Measurements from ENCODE around the gene PTPRB. TPM values are rescaled to one million over a fixed set of nuclear protein-coding genes. Genes with fewer than 3 reads are reported as not detected.

PTPRB gene
- total and polyA plus RNA-seq, 2 of the 4 experiments (the other 2 are of a cell fraction): 4.1 to 6.5 TPM

DNA sequence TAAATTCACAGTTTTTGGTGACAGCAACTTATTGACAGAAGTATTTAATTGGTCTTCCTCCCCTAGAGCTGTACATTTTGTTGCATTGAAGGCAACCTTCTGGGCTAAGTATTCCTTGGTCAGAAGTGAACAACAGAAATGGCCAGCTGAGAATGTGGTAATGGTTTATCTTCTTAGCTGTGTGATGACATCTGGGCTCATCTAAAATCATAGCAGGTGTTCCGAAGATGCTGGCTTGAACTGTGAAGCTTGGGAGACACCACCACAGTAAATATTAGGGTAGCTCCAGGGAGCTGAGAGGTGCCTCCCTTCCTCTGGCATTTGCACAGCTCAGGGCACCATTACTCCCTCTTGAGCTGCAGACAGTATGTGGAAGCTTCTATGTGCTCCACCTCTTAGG lies 3.7 kb upstream of the PTPRB start:
- Histone ChIP-seq H4K8ac (ENCODE audit: low read depth in 2 of 2, low read length in 2 of 2) (no peak overlapping the region), H2BK15ac (ENCODE audit: low read depth, low read length) (no peak overlapping the region), H2BK120ac (ENCODE audit: low read depth, low read length) (no peak overlapping the region), H3K56ac (ENCODE audit: extremely low read depth, insufficient read depth, low read length) (no peak overlapping the region), H3K27ac (ENCODE audit: insufficient read depth, low read length) (no peak overlapping the region), H2AFZ (replicated peaks; ENCODE audit: low read length, poor library complexity) (no peak overlapping the region), H3K4ac (ENCODE audit: low read depth, low read length) (no peak overlapping the region), H3K18ac (ENCODE audit: low read depth, low read length) (no peak overlapping the region), H2BK5ac (ENCODE audit: low read depth, low read length, poor library complexity, severe bottlenecking) (no peak overlapping the region), H3K14ac (replicated peaks; ENCODE audit: low read depth, low read length) (no peak overlapping the region; the same call in 1 of the 2 replicates), H3K27me3 (ENCODE audit: control insufficient read depth, insufficient read depth, low read length) (no peaks in the 10 kb centered on the region), H3K9me3 (ENCODE audit: control insufficient read depth, insufficient read depth, low read length) (no peaks in the 10 kb centered on the region), H3K9ac (ENCODE audit: low read depth, low read length) (no peak overlapping the region), H3K4me1 (ENCODE audit: control insufficient read depth, insufficient read depth, low read length) (no peaks in the 10 kb centered on the region; the same call in 1 of the 2 replicates), H4K91ac (ENCODE audit: insufficient read depth, low read depth, low read length) (no peak overlapping the region), H3K4me3 (ENCODE audit: insufficient read depth, low read depth, low read length) (no peak overlapping the region), H2BK20ac (ENCODE audit: low read depth, low read length) (no peak overlapping the region), H2AK5ac (ENCODE audit: low read depth, low read length) (no peak overlapping the region), H2AK9ac (replicated peaks; ENCODE audit: low read depth, low read length, poor library complexity) (no peak overlapping the region), H3K79me1 (ENCODE audit: low read depth in 1 of 2, low read length in 2 of 2) (no peaks in the 10 kb centered on the region), H4K20me1 (ENCODE audit: insufficient read depth, low read length) (no peaks in the 10 kb centered on the region), H3K36me3 (ENCODE audit: control insufficient read depth, insufficient read depth, low read length) (no peaks in the 10 kb centered on the region), H3K9me1 (ENCODE audit: insufficient read depth, low read length) (no peaks in the 10 kb centered on the region), H3K23ac (ENCODE audit: low read depth, low read length) (no peak overlapping the region), H3K4me2 (ENCODE audit: low read depth, low read length) (no peak overlapping the region), H4K5ac (ENCODE audit: low read depth, low read length) (no peak overlapping the region)
- ATAC-seq (ENCODE audit: low read depth) (no peak), DNase-seq (no peak)
- ChIA-PET CTCF (no interaction called here), POLR2A (ENCODE audit: unreplicated experiment) (no interaction called here)
- intact Hi-C loops (cut with micrococcal nuclease) (no loop called here), in situ Hi-C loops (cut with MboI; ENCODE audit: low sequenced_read_pairs) (no loop called here), dilution Hi-C loops (cut with HindIII; ENCODE audit: low sequenced_read_pairs, unreplicated experiment) (no loop called here)
- no peak for TF ChIP-seq CTCF (conservative IDR thresholded peaks at IDR 0.05; ENCODE audit: low read depth, low read length)
- TF ChIP-seq CEBPB (IDR thresholded peaks at IDR 0.05; ENCODE audit: low read depth, low read length): no peak
- TF ChIP-seq ELK1 (IDR thresholded peaks at IDR 0.05; ENCODE audit: borderline replicate concordance, low read depth, low read length): no peak
- TF ChIP-seq MXI1 (IDR thresholded peaks at IDR 0.05; ENCODE audit: borderline replicate concordance, low read depth, low read length): no peak
- TF ChIP-seq, protein P1, sequence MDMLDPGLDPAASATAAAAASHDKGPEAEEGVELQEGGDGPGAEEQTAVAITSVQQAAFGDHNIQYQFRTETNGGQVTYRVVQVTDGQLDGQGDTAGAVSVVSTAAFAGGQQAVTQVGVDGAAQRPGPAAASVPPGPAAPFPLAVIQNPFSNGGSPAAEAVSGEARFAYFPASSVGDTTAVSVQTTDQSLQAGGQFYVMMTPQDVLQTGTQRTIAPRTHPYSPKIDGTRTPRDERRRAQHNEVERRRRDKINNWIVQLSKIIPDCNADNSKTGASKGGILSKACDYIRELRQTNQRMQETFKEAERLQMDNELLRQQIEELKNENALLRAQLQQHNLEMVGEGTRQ (IDR thresholded peaks at IDR 0.05; ENCODE audit: low read depth, low read length): no peak
- no peak for TF ChIP-seq RAD21 (IDR thresholded peaks at IDR 0.05; ENCODE audit: low read length)
- no peak for TF ChIP-seq CHD1 (IDR thresholded peaks at IDR 0.05; ENCODE audit: low read depth, low read length)
- TF ChIP-seq SMC3 (IDR thresholded peaks at IDR 0.05; ENCODE audit: low read depth, low read length): no peak
- TF ChIP-seq MAFK (IDR thresholded peaks at IDR 0.05; ENCODE audit: low read depth, low read length): no peak
- no peak for TF ChIP-seq POLR2A (IDR thresholded peaks at IDR 0.05; ENCODE audit: low read depth, low read length)
- no peak for TF ChIP-seq FOS (IDR thresholded peaks at IDR 0.05; ENCODE audit: low read depth, low read length)
- no peak for TF ChIP-seq MAZ (IDR thresholded peaks at IDR 0.05; ENCODE audit: borderline replicate concordance, low read depth, low read length)
- TF ChIP-seq RFX5 (IDR thresholded peaks at IDR 0.05; ENCODE audit: low read depth, low read length): no peak
- no peak for TF ChIP-seq BHLHE40 (IDR thresholded peaks at IDR 0.05; ENCODE audit: low read depth, low read length)
- no peak for TF ChIP-seq NFE2L2 (IDR thresholded peaks at IDR 0.05; ENCODE audit: low read depth, low read length)
- TF ChIP-seq RCOR1 (IDR thresholded peaks at IDR 0.05; ENCODE audit: insufficient replicate concordance, low read length): no peak
- 100% methylated on average over 1 of the region's 1 CpG; no CpG with 5 or more reads in 1 of the 2 experiments for WGBS, 2 experiments (ENCODE audit: extremely low coverage in 2 of 2, insufficient read length in 1 of 2)
- BruUV-seq (replicated peaks): no TSS peak
